Mesodermal cell (in vitro differentiated cells): ENCODE measurements around the gene FAT1.
"Not testable (repeated sequence)": the region's sequence is repeated elsewhere in the genome, so short reads cannot be mapped to it uniquely, and the experiment has no call there.

Experiments
- H3K27ac ChIP-seq: 2 replicates; pipeline ENCODE4 v1.7.0; 2013; ENCODE audit warnings: mild to moderate bottlenecking, low read depth, low read length, moderate library complexity; ENCODE audit not compliant: severe bottlenecking
- H3K36me3 ChIP-seq: 2 replicates; pipeline ENCODE4 v1.7.1; 2013; ENCODE audit warnings: mild to moderate bottlenecking, low read length, moderate library complexity; ENCODE audit not compliant: control insufficient read depth, insufficient read depth
- H3K4me1 ChIP-seq: one replicate; pipeline ENCODE4 v1.7.1; 2013; ENCODE audit warnings: mild to moderate bottlenecking, low read length; ENCODE audit not compliant: insufficient read depth, control insufficient read depth, poor library complexity, severe bottlenecking
- H3K4me3 ChIP-seq: 2 replicates; pipeline ENCODE4 v1.7.0; 2013; ENCODE audit warnings: low read length, control low read depth, mild to moderate bottlenecking; ENCODE audit not compliant: insufficient read depth, poor library complexity, severe bottlenecking; ENCODE audit errors: extremely low read depth
- H3K9me3 ChIP-seq: 2 replicates; pipeline ENCODE4 v1.7.1; 2013; ENCODE audit warnings: mild to moderate bottlenecking, low read length, moderate library complexity; ENCODE audit not compliant: control insufficient read depth
- WGBS, 2 experiments: methylation state at CpG; one replicate each; pipeline ENCODE4 v1.1.5; 2013; ENCODE audit warnings: missing lambda C conversion rate in 2 of 2; ENCODE audit not compliant: insufficient coverage in 2 of 2; 5-methylcytosine and 5-hydroxymethylcytosine counted together

FAT1 gene

GRCh38 chr4:186684889-186685309 lies 38.8 kb downstream of the FAT1 start:
- Histone ChIP-seq H3K36me3 (peaks cover 53% of the 10 kb centered on the region), H3K4me1 (peaks cover 60% of the 10 kb centered on the region), H3K27ac (peak overlapping the region; percentile 83), H3K9me3 (no peaks in the 10 kb centered on the region), H3K4me3 (no peak overlapping the region)
- 71 to 82% methylated on average over 3 to 4 of the region's 5 CpGs for WGBS, 2 experiments

DNA sequence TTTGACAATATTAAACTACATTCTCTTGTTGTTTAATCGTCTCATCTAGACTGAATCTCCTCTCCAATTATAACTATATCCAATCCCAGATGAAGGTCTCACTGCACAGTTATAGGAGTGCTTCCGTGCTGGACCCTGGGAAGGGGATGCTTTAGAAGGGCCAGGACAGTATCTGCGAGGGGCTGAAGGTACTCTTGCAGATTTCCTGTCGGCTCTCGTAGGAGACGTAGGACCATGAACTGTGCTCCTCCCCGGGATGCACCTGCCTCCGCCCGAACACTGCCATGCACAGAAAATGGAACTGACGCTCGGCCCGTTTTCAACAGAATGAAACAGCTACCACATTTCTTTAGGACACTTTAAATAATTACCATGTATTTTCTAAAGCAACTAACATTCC lies 39.4 kb downstream of the FAT1 start:
- Histone ChIP-seq H3K9me3 (no peaks in the 10 kb centered on the region), H3K36me3 (peaks cover 54% of the 10 kb centered on the region), H3K4me1 (peaks cover 53% of the 10 kb centered on the region), H3K27ac (no peak overlapping the region), H3K4me3 (no peak overlapping the region)
- WGBS, 2 experiments: 86 to 93% methylated on average over 7 to 10 of the region's 12 CpGs

- Histone ChIP-seq H3K4me3 (no peak overlapping the region), H3K4me1 (peaks cover 40% of the 10 kb centered on the region), H3K9me3 (no peaks in the 10 kb centered on the region), H3K27ac (no peak overlapping the region), H3K36me3 (peaks cover 55% of the 10 kb centered on the region)
- 94 to 100% methylated on average over 3 to 4 of the region's 6 CpGs for WGBS, 2 experiments
Observed at GRCh38 chr4:186680641-186681040, 43.0 kb downstream of the FAT1 start.

DNA sequence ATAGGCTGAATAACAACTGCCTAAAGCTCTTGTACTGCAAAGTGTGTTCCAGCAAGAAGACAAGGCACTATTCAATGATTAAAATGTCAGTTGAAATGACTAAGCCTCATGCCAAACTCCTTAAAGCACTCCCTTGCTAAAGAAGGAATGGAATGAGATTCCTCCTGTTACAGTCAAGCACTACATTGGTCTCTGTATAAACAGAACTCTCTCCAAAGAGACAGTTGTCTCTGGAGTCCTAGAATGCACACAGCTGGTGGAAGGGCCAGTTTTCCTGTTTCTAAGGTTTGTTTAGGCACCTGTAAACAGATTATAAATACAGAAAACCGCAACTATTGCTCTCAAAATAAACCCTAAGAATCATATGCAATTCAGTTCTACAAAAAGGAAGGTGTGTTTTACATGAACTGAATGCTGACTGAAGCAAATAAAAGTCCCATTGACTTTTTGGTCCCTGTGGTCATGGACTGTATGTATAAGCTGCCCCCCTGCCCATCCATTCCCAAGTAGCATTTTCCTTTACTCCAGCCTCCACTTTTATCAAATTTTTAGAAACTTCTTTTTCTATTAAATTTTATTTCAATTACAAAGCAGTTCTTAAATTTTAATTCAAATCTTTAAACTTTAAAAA lies 47.0 kb downstream of the FAT1 start:
- H3K4me3 ChIP-seq: no peak overlapping the region
- peaks cover 20% of the 10 kb centered on the region for H3K4me1 ChIP-seq
- WGBS, 2 experiments: no CpG with 5 or more reads among the region's 1 CpG
- H3K9me3 ChIP-seq: no peaks in the 10 kb centered on the region
- peaks cover 44% of the 10 kb centered on the region for H3K36me3 ChIP-seq
- peak overlapping the region; percentile 72 for H3K27ac ChIP-seq

- H3K9me3 ChIP-seq: no peaks in the 10 kb centered on the region
- H3K4me3 ChIP-seq: no peak overlapping the region
- no CpG with 5 or more reads among the region's 5 CpGs for WGBS, 2 experiments
- H3K27ac ChIP-seq: no peak overlapping the region
- H3K4me1 ChIP-seq: peaks cover 10% of the 10 kb centered on the region
- H3K36me3 ChIP-seq: peaks cover 67% of the 10 kb centered on the region
Observed at GRCh38 chr4:186669735-186670134, 53.9 kb downstream of the FAT1 start.

DNA sequence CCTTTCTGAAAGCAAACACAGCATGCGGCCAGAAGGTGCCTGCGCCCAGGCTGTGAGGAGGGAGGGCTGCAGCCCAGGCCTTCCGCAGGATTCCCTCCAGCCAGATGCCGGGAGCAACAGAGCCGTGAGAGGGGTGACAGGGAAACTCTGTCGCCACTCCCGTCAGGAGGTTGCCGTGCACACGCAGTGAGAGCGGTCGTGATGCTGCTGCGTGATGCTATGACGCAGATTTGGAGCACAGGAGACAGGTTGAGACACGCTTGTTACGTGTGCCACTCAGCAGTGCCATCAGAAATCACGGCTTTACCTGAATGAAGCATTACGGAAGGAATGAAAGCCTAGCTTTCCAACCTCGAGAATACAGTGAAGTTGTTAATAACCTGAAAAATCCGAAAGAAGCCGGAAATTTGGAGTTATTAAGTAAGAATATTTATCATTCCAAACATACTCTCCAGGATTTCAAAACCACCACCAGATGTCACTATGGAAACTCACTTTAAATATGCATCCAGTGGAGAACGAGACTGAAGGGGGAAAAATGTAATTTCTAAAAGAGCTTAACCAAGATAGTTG lies 54.4 kb downstream of the FAT1 start:
- Histone ChIP-seq H3K36me3 (peaks cover 67% of the 10 kb centered on the region), H3K4me1 (peaks cover 10% of the 10 kb centered on the region), H3K9me3 (no peaks in the 10 kb centered on the region), H3K4me3 (no peak overlapping the region), H3K27ac (no peak overlapping the region)
- 68 to 81% methylated on average over 15 to 16 of the region's 21 CpGs for WGBS, 2 experiments

DNA sequence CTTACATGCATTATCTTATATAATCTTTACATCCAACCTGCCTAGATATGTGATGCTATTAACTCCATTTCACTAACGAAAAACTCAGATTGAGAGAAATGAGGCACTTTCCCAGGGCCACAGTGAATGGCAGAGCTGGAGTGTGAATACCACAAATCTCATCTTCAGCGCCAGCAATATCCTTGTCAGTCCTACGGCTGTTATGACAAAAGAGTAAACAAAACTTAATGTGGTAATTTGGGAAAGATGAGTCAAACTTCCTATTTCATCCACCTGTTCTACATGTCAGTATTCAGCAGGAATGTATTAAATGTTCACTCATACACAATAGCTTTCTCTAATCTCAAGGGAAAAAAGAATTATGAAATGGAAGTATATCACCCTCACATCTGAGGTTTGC lies 56.9 kb downstream of the FAT1 start:
- Histone ChIP-seq H3K9me3 (no peaks in the 10 kb centered on the region), H3K36me3 (peaks cover 77% of the 10 kb centered on the region), H3K4me1 (peaks cover 10% of the 10 kb centered on the region), H3K4me3 (no peak overlapping the region), H3K27ac (no peak overlapping the region)
- no CpG with 5 or more reads among the region's 3 CpGs for WGBS, 2 experiments

DNA sequence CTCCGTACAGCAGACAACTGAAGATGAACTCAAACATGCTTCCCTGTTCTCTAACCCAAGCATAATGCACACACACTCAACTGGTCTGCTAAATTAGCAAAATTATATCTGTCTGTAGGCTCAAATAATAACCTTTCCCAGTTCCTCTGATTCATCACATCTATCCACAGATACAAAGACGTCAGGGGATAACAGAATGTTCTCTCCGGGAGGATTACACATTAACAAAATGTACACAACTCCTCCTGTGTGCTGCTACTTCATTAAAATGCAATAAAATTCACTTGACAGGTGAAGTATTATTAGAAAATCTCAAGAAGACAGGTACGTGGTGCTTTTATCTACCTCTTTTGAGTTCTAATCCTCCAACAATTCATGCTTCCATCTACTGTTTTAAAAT lies 57.4 kb downstream of the FAT1 start:
- 87 to 100% methylated on average over 1 to 3 of the region's 4 CpGs for WGBS, 2 experiments
- Histone ChIP-seq H3K4me1 (peaks cover 10% of the 10 kb centered on the region), H3K9me3 (no peaks in the 10 kb centered on the region), H3K4me3 (no peak overlapping the region), H3K27ac (no peak overlapping the region), H3K36me3 (peaks cover 80% of the 10 kb centered on the region)

- WGBS, 2 experiments: no CpG with 5 or more reads among the region's 4 CpGs
- Histone ChIP-seq H3K27ac (no peak overlapping the region), H3K4me1 (no peaks in the 10 kb centered on the region), H3K4me3 (no peak overlapping the region), H3K9me3 (no peaks in the 10 kb centered on the region), H3K36me3 (peaks cover 92% of the 10 kb centered on the region)
Observed at GRCh38 chr4:186660403-186660802, 63.3 kb downstream of the FAT1 start.

DNA sequence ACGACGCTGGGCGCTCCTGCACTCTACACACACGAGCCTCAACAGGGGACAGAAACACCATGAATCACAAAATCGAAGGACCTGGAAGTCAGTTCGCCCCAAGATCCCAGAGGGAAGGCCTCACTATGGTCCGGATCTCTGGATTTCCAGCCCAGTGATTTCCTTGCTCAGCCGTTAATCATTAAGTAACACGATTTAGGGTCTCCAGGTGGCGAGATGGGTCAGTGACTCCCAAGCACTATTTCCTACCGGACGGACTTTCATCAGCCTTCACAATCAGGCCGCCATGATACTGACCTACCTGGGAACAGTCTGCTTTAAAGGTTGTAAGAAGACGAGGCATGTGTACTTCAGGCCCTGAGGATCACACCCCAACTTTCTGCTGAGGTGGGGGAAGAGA lies 63.7 kb downstream of the FAT1 start:
- H3K4me1 ChIP-seq: no peaks in the 10 kb centered on the region
- no peak overlapping the region for H3K27ac ChIP-seq
- no peak overlapping the region for H3K4me3 ChIP-seq
- H3K36me3 ChIP-seq: peaks cover 94% of the 10 kb centered on the region
- WGBS, 2 experiments: 96% methylated on average over 13 of the region's 14 CpGs
- H3K9me3 ChIP-seq: no peaks in the 10 kb centered on the region

GRCh38 chr4:186659456-186659855 lies 64.2 kb downstream of the FAT1 start:
- not testable (repeated sequence) for H3K9me3 ChIP-seq, H3K4me1 ChIP-seq, H3K27ac ChIP-seq, H3K4me3 ChIP-seq
- H3K36me3 ChIP-seq: peaks cover 94% of the 10 kb centered on the region
- 92 to 93% methylated on average over 7 to 10 of the region's 16 CpGs for WGBS, 2 experiments
